ENCODE results near the gene ELOF1. TPM values are rescaled to one million over a fixed set of nuclear protein-coding genes. Genes with fewer than 3 reads are reported as not detected.
A peak's percentile ranks its signal among the peaks of the same experiment; 100 is the strongest.

The ELOF1 gene
- total RNA-seq, 4 donors from 2014 or later, result 18.7 to 57.0 (median 30.9) TPM

GRCh38 chr19:11587302-11587974 is 28.4 kb upstream of the ELOF1 start:
- DNase-seq, result peak; percentile 66 to 75
- no peak overlapping the region for H3K4me3 ChIP-seq (replicated peaks in 1 of 3)
- no peaks in the 10 kb centered on the region for H3K4me1 ChIP-seq
- H3K36me3 ChIP-seq, result no peaks in the 10 kb centered on the region
- WGBS, 2 donors, result 4 to 9% methylated on average over 7 of the region's 7 CpGs
- H3K9me3 ChIP-seq, result no peaks in the 10 kb centered on the region
- no peak for TF ChIP-seq POLR2A (IDR thresholded peaks at IDR 0.05)
- TF ChIP-seq CTCF (IDR thresholded peaks at IDR 0.05), result peak; percentile 78 to 92 (median 82)
- no peaks in the 10 kb centered on the region for H3K27me3 ChIP-seq
- intact Hi-C loops (cut with DNase I), result loop anchor here (5.0 to 10.0 kb wide), 2 partner anchors 93 to 295 kb away; no protein-coding TSS in a partner anchor
- no peak overlapping the region for H3K27ac ChIP-seq

GRCh38 chr19:11586331-11586730 is 27.3 kb upstream of the ELOF1 start:
- Histone ChIP-seq H3K9me3 (no peaks in the 10 kb centered on the region), H3K36me3 (no peaks in the 10 kb centered on the region), H3K4me3 (replicated peaks in 1 of 3) (no peak overlapping the region), H3K4me1 (peaks cover 4 to 8% of the 10 kb centered on the region in 2 donors), H3K27me3 (no peaks in the 10 kb centered on the region), H3K27ac (no peak overlapping the region)
- intact Hi-C loops (cut with DNase I), result loop anchor here (5.0 to 10.0 kb wide), 2 partner anchors 92 to 294 kb away; no protein-coding TSS in a partner anchor
- 76 to 79% methylated on average over 6 of the region's 6 CpGs for WGBS, 2 donors
- TF ChIP-seq POLR2A (IDR thresholded peaks at IDR 0.05) (no peak), CTCF (IDR thresholded peaks at IDR 0.05) (no peak)
- DNase-seq, result no peak

- Histone ChIP-seq H3K4me3 (replicated peaks in 1 of 3) (no peak overlapping the region), H3K27me3 (no peaks in the 10 kb centered on the region), H3K9me3 (no peaks in the 10 kb centered on the region), H3K36me3 (no peaks in the 10 kb centered on the region), H3K4me1 (peaks cover 8 to 17% of the 10 kb centered on the region in 2 donors), H3K27ac (peak overlapping the region in 1 of 3 donors; percentile 6)
- peak in 1 of 2 donors; percentile 17 for DNase-seq
- intact Hi-C loops (cut with DNase I), result loop anchor here (10.0 kb wide), 1 partner anchor 87 kb away; no protein-coding TSS in a partner anchor
- WGBS, 2 donors, result 18 to 23% methylated on average over 3 of the region's 3 CpGs
- TF ChIP-seq POLR2A (IDR thresholded peaks at IDR 0.05) (no peak), CTCF (IDR thresholded peaks at IDR 0.05) (no peak)
These were observed 22.7 kb upstream of the ELOF1 start for GRCh38 chr19:11581740-11582139.

- no peaks in the 10 kb centered on the region for H3K36me3 ChIP-seq
- intact Hi-C loops (cut with DNase I), result loop anchor here (10.0 kb wide), 1 partner anchor 85 kb away; no protein-coding TSS in a partner anchor
- no peaks in the 10 kb centered on the region for H3K27me3 ChIP-seq
- no peak overlapping the region for H3K27ac ChIP-seq
- H3K4me1 ChIP-seq, result peaks cover 8 to 17% of the 10 kb centered on the region in 2 donors
- H3K9me3 ChIP-seq, result no peaks in the 10 kb centered on the region
- DNase-seq, result no peak
- TF ChIP-seq POLR2A (IDR thresholded peaks at IDR 0.05) (no peak), CTCF (IDR thresholded peaks at IDR 0.05) (no peak)
- H3K4me3 ChIP-seq (replicated peaks in 1 of 3), result no peak overlapping the region
- WGBS, 2 donors, result 79 to 88% methylated on average over 4 of the region's 4 CpGs
These were observed 21.1 kb upstream of the ELOF1 start for GRCh38 chr19:11580116-11580515.
